K562 (cell line): Measurements from ENCODE around the gene BIN1. TPM values are rescaled to one million over a fixed set of nuclear protein-coding genes. Genes with fewer than 3 reads are reported as not detected.

ENCODE experiments used
- AFF4 ChIP-seq: sonication (generic); formaldehyde crosslinking; IDR thresholded peaks from 2 replicates; pipeline ENCODE4 v1.8.0; 2023; ENCODE audit warnings: mild to moderate bottlenecking, missing genetic modification reagents
- BDP1 ChIP-seq: IDR thresholded peaks from 3 replicates; pipeline ENCODE4 v1.6.1; 2011; ENCODE audit not compliant: insufficient read length, insufficient read depth
- CBX1 ChIP-seq: sonication (generic); IDR thresholded peaks from 2 replicates; pipeline ENCODE4 v1.6.1; 2016; ENCODE audit warnings: antibody characterized with exemption, low read depth, mild to moderate bottlenecking
- CREM ChIP-seq: IDR thresholded peaks from 2 replicates; pipeline ENCODE4 v1.6.1; 2014; ENCODE audit warnings: antibody characterized with exemption, low read depth
- E2F8 ChIP-seq: fragments of 450-650 bp; IDR thresholded peaks from 2 replicates; pipeline ENCODE4 v1.7.1; 2018; ENCODE audit warnings: mild to moderate bottlenecking, low read depth; ENCODE audit not compliant: partially characterized antibody
- FOS ChIP-seq: IDR thresholded peaks from 3 replicates; pipeline ENCODE4 v1.6.1; 2011; ENCODE audit not compliant: insufficient read length; ENCODE audit errors: extremely low read depth
- GTF2E2 ChIP-seq: fragments of 200-800 bp; sonication (Bioruptor generic); IDR thresholded peaks from 2 replicates; pipeline ENCODE4 v1.6.1; 2016; ENCODE audit warnings: missing genetic modification characterization, missing compliant biosample characterization
- HDAC2 ChIP-seq: fragments of 450-650 bp; IDR thresholded peaks from 2 replicates; pipeline ENCODE4 v1.6.1; 2016; ENCODE audit warnings: mild to moderate bottlenecking
- HEY1 ChIP-seq: fragments of 250-450 bp; sonication (Bioruptor Pico); IDR thresholded peaks from 2 replicates; pipeline ENCODE4 v1.5.0; 2020; ENCODE audit warnings: mild to moderate bottlenecking, moderate library complexity, borderline replicate concordance
- HINFP ChIP-seq: fragments of 450-650 bp; conservative IDR thresholded peaks from 2 replicates; pipeline ENCODE4 v1.6.1; 2016; ENCODE audit warnings: missing genetic modification characterization, low read depth, mild to moderate bottlenecking, control low read depth, missing compliant biosample characterization
- NFYB ChIP-seq: IDR thresholded peaks from 2 replicates; pipeline ENCODE4 v1.6.1; 2011; ENCODE audit warnings: mild to moderate bottlenecking, moderate library complexity; ENCODE audit not compliant: insufficient read length; ENCODE audit errors: extremely low read depth
- PCBP1 ChIP-seq: fragments of 200-400 bp; formaldehyde crosslinking; IDR thresholded peaks from 2 replicates; pipeline ENCODE4 v1.6.1; 2018; ENCODE audit warnings: mild to moderate bottlenecking, low read depth, low read length; ENCODE audit not compliant: poor library complexity, severe bottlenecking
- POLR2B ChIP-seq: fragments of 450-650 bp; IDR thresholded peaks from 2 replicates; pipeline ENCODE4 v1.6.1; 2018; ENCODE audit warnings: low read depth; ENCODE audit not compliant: partially characterized antibody
- SIRT6 ChIP-seq: IDR thresholded peaks from one replicate; pipeline ENCODE4 v1.6.1; 2012; ENCODE audit warnings: low read depth, mild to moderate bottlenecking, control low read depth, inconsistent platforms, low read length, moderate library complexity
- SOX6 ChIP-seq: fragments of 450-650 bp; IDR thresholded peaks from 2 replicates; pipeline ENCODE4 v1.6.1; 2014; ENCODE audit warnings: mild to moderate bottlenecking
- TCFL5 ChIP-seq: fragments of 250-450 bp; sonication (Bioruptor Pico); conservative IDR thresholded peaks from 2 replicates; pipeline ENCODE4 v1.6.1; 2021; ENCODE audit warnings: mild to moderate bottlenecking, moderate library complexity, matching md5 sums
- ZBTB2 ChIP-seq: fragments of 450-650 bp; IDR thresholded peaks from 2 replicates; pipeline ENCODE4 v1.6.1; 2016; ENCODE audit warnings: antibody characterized with exemption
- ZNF561 ChIP-seq: fragments of 450-650 bp; formaldehyde crosslinking; conservative IDR thresholded peaks from 2 replicates; pipeline ENCODE4 v1.4.0; 2020; ENCODE audit warnings: mild to moderate bottlenecking, moderate library complexity
- polyA plus RNA-seq, 8 experiments: library from polyadenylated mRNA; depleted of rRNA in 4 of 8; stranded (reverse) in 5 of 8; unstranded in 3 of 8; fragments of >200 nt; fragmentation: Nextera tagmentation in 2 of 8; fragmentation: Illumina TruSeq in 1 of 8; extraction: Ambion mirVana in 2 of 8; extraction: Trizol in 1 of 8; gene quantifications; 2 replicates each; pipeline versions ENCODE4 v1.2.1 to v1.2.3, GENCODE V29; 2011 to 2014; ENCODE audit warnings: inconsistent platforms in 1 of 8, missing spikeins in 1 of 8
- total RNA-seq, 7 experiments: library from RNA; depleted of rRNA in 6 of 7; stranded (reverse); fragments of >200 nt in 6 of 7; fragmentation: Illumina TruSeq in 2 of 7; extraction: Trizol in 2 of 7; gene quantifications; 2 replicates each; pipeline versions ENCODE4 v1.2.1 to v1.2.3, GENCODE V29; 2011 to 2021; ENCODE audit warnings: low replicate concordance in 1 of 7

Gene BIN1
- total and polyA plus RNA-seq, 9 of the 15 experiments (the other 6 are each of a cell fraction or from before 2014, with no cell fraction given): 0.04 to 2.8 (median 0.79) TPM; not detected in 1

- no peak for TF ChIP-seq AFF4 (CRISPR knock-in tag)
- TF ChIP-seq NFYB: no peak
- TF ChIP-seq CREM: peak; percentile 24; the same call in 1 of the 2 replicates
- peak; percentile 91 for TF ChIP-seq PCBP1
- TF ChIP-seq FOS: no peak
- no peak for TF ChIP-seq CBX1
- TF ChIP-seq ZNF561 (CRISPR knock-in tag): no peak
- no peak for TF ChIP-seq SIRT6
- no peak for TF ChIP-seq SOX6
- no peak for TF ChIP-seq GTF2E2 (tag)
- no peak for TF ChIP-seq HEY1 (CRISPR knock-in tag)
- no peak for TF ChIP-seq BDP1
- TF ChIP-seq POLR2B: no peak
- no peak for TF ChIP-seq E2F8
- TF ChIP-seq TCFL5: no peak
- no peak for TF ChIP-seq ZBTB2
- TF ChIP-seq HDAC2: no peak
- no peak for TF ChIP-seq HINFP (tag)
These were observed 56.8 kb downstream of the BIN1 start (continued) for GRCh38 chr2:127049927-127050802.
